ENCODE measurements around the gene ZC2HC1C. TPM values are rescaled to one million over a fixed set of nuclear protein-coding genes. Genes with fewer than 3 reads are reported as not detected.

The ZC2HC1C gene
- total and polyA plus RNA-seq, 2 of the 13 experiments (the other 11 are each of a cell fraction or from before 2014, with no cell fraction given), result 3.3 to 3.5 TPM

DNA sequence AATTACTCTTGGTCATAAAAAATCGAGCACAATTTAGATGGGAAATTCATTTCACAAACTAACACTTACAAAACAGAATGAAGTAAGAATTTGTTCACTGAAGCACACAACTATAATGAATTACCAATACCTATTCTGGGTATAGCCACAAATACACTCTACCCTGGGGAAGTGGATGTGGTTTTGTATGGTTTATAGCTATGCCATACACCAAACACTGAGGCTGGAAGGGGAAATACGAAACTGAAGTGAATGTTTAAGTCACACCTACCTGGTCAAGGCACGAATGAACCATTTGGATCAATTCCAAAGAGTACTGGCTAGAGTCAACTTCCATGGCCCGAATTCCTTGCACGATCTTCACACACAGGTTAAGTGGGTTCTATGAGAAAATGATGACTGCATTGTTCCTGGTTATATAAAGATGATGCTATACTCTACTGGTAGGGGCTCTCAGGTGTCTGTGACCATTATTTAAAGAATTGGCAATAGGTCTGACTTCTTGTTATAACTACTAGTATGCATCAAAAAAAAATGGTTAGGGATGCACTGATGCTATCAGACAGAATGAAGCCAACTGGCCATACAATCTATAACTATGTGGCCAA, 44.6 kb downstream of the ZC2HC1C start:
- DNase-seq (ENCODE audit: low spot score) (no peak), ATAC-seq (no peak), FAIRE-seq (no peak)
- no peaks in the 10 kb centered on the region for H4K20me1 ChIP-seq (ENCODE audit: insufficient read depth, low read length)
- H3K9ac ChIP-seq (ENCODE audit: insufficient read depth, low read depth, low read length), result no peak overlapping the region
- no peak overlapping the region for H3K4me2 ChIP-seq (ENCODE audit: low read depth, low read length)
- H3K27ac ChIP-seq (ENCODE audit: extremely low read length, insufficient read depth, low read length), result no peak overlapping the region
- ChIA-PET POLR2A (no interaction called here), CTCF (ENCODE audit: low intra/inter-chr PET ratio, low total read pairs) (no interaction called here)
- H3K4me3 ChIP-seq (replicated peaks in 1 of 3; ENCODE audit: insufficient read depth in 1 of 3, low read depth in 2 of 3, low read length in 3 of 3), result no peak overlapping the region
- H3K27me3 ChIP-seq (ENCODE audit: control insufficient read depth in 1 of 2, insufficient read depth in 2 of 2, low read length in 2 of 2), result no peaks in the 10 kb centered on the region
- intact Hi-C loops (cut with micrococcal nuclease; ENCODE audit: unreplicated experiment) (no loop called here), in situ Hi-C loops (cut with HindIII; ENCODE audit: extremely low pct_ligation_motif_present, low pct_unique_long_range_greater_than_20kb) (no loop called here)
- H2AFZ ChIP-seq (ENCODE audit: low read length), result no peak overlapping the region
- no peaks in the 10 kb centered on the region for H3K9me3 ChIP-seq (ENCODE audit: low read length)
- no peaks in the 10 kb centered on the region for H3K4me1 ChIP-seq (ENCODE audit: insufficient read depth, low read length)
- H3K36me3 ChIP-seq (replicated peaks in 1 of 2; ENCODE audit: control insufficient read depth in 1 of 2, insufficient read depth in 2 of 2, low read length in 2 of 2), result peaks cover 19 to 59% of the 10 kb centered on the region in 2 experiments
- no peaks in the 10 kb centered on the region for H3K79me2 ChIP-seq (ENCODE audit: insufficient read depth, low read length)
- no TSS peak for BruUV-seq (replicated peaks)
- WGBS (ENCODE audit: low lambda C conversion rate), result 93% methylated on average over 5 of the region's 5 CpGs
- TF ChIP-seq ZNF557 (CRISPR knock-in tag; IDR thresholded peaks at IDR 0.05) (no peak), RFX5 (IDR thresholded peaks at IDR 0.05; ENCODE audit: low read depth, low read length) (no peak), CAMTA2 (CRISPR knock-in tag; IDR thresholded peaks at IDR 0.05; ENCODE audit: borderline replicate concordance) (no peak), MED1 (CRISPR knock-in tag; IDR thresholded peaks at IDR 0.05) (no peak), TCF7 (IDR thresholded peaks at IDR 0.05; ENCODE audit: low read depth) (no peak), IRF9 (CRISPR knock-in tag; IDR thresholded peaks at IDR 0.05; ENCODE audit: borderline replicate concordance) (no peak), ZFP91 (CRISPR knock-in tag; IDR thresholded peaks at IDR 0.05; ENCODE audit: borderline replicate concordance) (no peak), SP4 (CRISPR knock-in tag; IDR thresholded peaks at IDR 0.05) (no peak), MATR3 (CRISPR knock-in tag; IDR thresholded peaks at IDR 0.05) (no peak), ZNF180 (CRISPR knock-in tag; IDR thresholded peaks at IDR 0.05; ENCODE audit: borderline replicate concordance, low read depth) (no peak), SNAPC2 (CRISPR knock-in tag; IDR thresholded peaks at IDR 0.05) (no peak), ZNF33A (CRISPR knock-in tag; IDR thresholded peaks at IDR 0.05; ENCODE audit: borderline replicate concordance) (no peak), LBX2 (CRISPR knock-in tag; IDR thresholded peaks at IDR 0.05; ENCODE audit: borderline replicate concordance) (no peak)
- TF ChIP-seq, protein P1, sequence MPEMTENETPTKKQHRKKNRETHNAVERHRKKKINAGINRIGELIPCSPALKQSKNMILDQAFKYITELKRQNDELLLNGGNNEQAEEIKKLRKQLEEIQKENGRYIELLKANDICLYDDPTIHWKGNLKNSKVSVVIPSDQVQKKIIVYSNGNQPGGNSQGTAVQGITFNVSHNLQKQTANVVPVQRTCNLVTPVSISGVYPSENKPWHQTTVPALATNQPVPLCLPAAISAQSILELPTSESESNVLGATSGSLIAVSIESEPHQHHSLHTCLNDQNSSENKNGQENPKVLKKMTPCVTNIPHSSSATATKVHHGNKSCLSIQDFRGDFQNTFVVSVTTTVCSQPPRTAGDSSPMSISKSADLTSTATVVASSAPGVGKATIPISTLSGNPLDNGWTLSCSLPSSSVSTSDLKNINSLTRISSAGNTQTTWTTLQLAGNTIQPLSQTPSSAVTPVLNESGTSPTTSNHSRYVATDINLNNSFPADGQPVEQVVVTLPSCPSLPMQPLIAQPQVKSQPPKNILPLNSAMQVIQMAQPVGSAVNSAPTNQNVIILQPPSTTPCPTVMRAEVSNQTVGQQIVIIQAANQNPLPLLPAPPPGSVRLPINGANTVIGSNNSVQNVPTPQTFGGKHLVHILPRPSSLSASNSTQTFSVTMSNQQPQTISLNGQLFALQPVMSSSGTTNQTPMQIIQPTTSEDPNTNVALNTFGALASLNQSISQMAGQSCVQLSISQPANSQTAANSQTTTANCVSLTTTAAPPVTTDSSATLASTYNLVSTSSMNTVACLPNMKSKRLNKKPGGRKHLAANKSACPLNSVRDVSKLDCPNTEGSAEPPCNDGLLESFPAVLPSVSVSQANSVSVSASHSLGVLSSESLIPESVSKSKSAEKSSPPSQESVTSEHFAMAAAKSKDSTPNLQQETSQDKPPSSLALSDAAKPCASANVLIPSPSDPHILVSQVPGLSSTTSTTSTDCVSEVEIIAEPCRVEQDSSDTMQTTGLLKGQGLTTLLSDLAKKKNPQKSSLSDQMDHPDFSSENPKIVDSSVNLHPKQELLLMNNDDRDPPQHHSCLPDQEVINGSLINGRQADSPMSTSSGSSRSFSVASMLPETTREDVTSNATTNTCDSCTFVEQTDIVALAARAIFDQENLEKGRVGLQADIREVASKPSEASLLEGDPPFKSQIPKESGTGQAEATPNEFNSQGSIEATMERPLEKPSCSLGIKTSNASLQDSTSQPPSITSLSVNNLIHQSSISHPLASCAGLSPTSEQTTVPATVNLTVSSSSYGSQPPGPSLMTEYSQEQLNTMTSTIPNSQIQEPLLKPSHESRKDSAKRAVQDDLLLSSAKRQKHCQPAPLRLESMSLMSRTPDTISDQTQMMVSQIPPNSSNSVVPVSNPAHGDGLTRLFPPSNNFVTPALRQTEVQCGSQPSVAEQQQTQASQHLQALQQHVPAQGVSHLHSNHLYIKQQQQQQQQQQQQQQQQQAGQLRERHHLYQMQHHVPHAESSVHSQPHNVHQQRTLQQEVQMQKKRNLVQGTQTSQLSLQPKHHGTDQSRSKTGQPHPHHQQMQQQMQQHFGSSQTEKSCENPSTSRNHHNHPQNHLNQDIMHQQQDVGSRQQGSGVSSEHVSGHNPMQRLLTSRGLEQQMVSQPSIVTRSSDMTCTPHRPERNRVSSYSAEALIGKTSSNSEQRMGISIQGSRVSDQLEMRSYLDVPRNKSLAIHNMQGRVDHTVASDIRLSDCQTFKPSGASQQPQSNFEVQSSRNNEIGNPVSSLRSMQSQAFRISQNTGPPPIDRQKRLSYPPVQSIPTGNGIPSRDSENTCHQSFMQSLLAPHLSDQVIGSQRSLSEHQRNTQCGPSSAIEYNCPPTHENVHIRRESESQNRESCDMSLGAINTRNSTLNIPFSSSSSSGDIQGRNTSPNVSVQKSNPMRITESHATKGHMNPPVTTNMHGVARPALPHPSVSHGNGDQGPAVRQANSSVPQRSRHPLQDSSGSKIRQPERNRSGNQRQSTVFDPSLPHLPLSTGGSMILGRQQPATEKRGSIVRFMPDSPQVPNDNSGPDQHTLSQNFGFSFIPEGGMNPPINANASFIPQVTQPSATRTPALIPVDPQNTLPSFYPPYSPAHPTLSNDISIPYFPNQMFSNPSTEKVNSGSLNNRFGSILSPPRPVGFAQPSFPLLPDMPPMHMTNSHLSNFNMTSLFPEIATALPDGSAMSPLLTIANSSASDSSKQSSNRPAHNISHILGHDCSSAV (CRISPR knock-in tag; IDR thresholded peaks at IDR 0.05; ENCODE audit: borderline replicate concordance), result no peak
